PC-3 (cell line): ENCODE data around the gene TGIF2. TPM values are rescaled to one million over a fixed set of nuclear protein-coding genes. Genes with fewer than 3 reads are reported as not detected.

Experiments used
- ATAC-seq: fragments of 200-7000 bp; cut with Tn5 transposase; 2 replicates; pipeline ENCODE4 v1.9.1; 2020; ENCODE audit warnings: mild to moderate bottlenecking, moderate library complexity
- BruUV-seq: library from RNA; stranded (reverse); fragments of 400-500 nt; replicated peaks from 2 replicates; lab custom pipeline; 2021; lab: Mats Ljungman, UMichigan
- CTCF ChIA-PET: fragments of 300-600 bp; sonication (Branson Sonifier 250); formaldehyde crosslinking; loops from one replicate; lab custom pipeline; 2022; ENCODE audit warnings: antibody characterized with exemption; lab: Charles Lee
- POLR2A ChIA-PET: fragments of 300-600 bp; sonication (Branson Sonifier 250); formaldehyde crosslinking; loops from one replicate; lab custom pipeline; 2022; ENCODE audit warnings: antibody characterized with exemption; ENCODE audit not compliant: unreplicated experiment; lab: Charles Lee
- DNase-seq: peaks from one replicate; pipeline ENCODE4 v3.0.0-alpha.2; 2015
- H2AFZ ChIP-seq: fragments of 300-600 bp; sonication (generic); 2 replicates; pipeline ENCODE4 v1.6.0; 2016; ENCODE audit warnings: antibody characterized with exemption, low read length
- H3F3A ChIP-seq: fragments of 300-600 bp; sonication (generic); one replicate; pipeline ENCODE4 v1.6.0; 2017; ENCODE audit warnings: antibody characterized with exemption, low read length, control low read depth, mild to moderate bottlenecking; ENCODE audit not compliant: unreplicated experiment
- H3K27ac ChIP-seq: fragments of 300-600 bp; sonication (generic); 2 replicates; pipeline ENCODE4 v1.5.1; 2016; ENCODE audit warnings: mild to moderate bottlenecking, low read length
- H3K27me3 ChIP-seq: fragments of 300-600 bp; sonication (generic); 2 replicates; pipeline ENCODE4 v1.6.1; 2016; ENCODE audit warnings: low read length, mixed read lengths
- H3K36me3 ChIP-seq: fragments of 300-600 bp; sonication (generic); 2 replicates; pipeline ENCODE4 v1.6.1; 2016; ENCODE audit warnings: low read depth, mixed run types, low read length, mixed read lengths
- H3K4me1 ChIP-seq: fragments of 300-600 bp; sonication (generic); 2 replicates; pipeline ENCODE4 v1.5.1; 2016; ENCODE audit warnings: low read length; ENCODE audit not compliant: insufficient read depth
- H3K4me2 ChIP-seq: fragments of 300-600 bp; sonication (generic); 2 replicates; pipeline ENCODE4 v1.6.0; 2016; ENCODE audit warnings: low read length
- H3K4me3 ChIP-seq: fragments of 300-600 bp; sonication (generic); 2 replicates; pipeline ENCODE4 v1.5.1; 2016; ENCODE audit warnings: mild to moderate bottlenecking, low read length, mixed read lengths
- H3K79me2 ChIP-seq: fragments of 300-600 bp; sonication (generic); 2 replicates; pipeline ENCODE4 v1.6.1; 2017; ENCODE audit warnings: low read length, mixed read lengths
- H3K9ac ChIP-seq: fragments of 300-600 bp; sonication (generic); 2 replicates; pipeline ENCODE4 v1.6.0; 2016; ENCODE audit warnings: mild to moderate bottlenecking, low read length
- H3K9me2 ChIP-seq: fragments of 300-600 bp; sonication (generic); replicated peaks from 2 replicates; pipeline ENCODE4 v1.6.1; 2016; ENCODE audit warnings: mixed run types, low read length, mixed read lengths
- H3K9me3 ChIP-seq: fragments of 300-600 bp; sonication (generic); 2 replicates; pipeline ENCODE4 v1.6.1; 2016; ENCODE audit warnings: low read length, mixed read lengths
- H4K20me1 ChIP-seq: fragments of 300-600 bp; sonication (generic); 2 replicates; pipeline ENCODE4 v1.6.1; 2016; ENCODE audit warnings: low read length, mixed read lengths
- CTCF ChIP-seq: fragments of 300-600 bp; sonication (generic); conservative IDR thresholded peaks from 2 replicates; pipeline ENCODE4 v1.5.1; 2017; ENCODE audit warnings: antibody characterized with exemption, low read depth, mild to moderate bottlenecking, low read length
- EZH2 ChIP-seq: fragments of 300-600 bp; sonication (generic); IDR thresholded peaks from one replicate; pipeline ENCODE4 v1.6.1; 2017; ENCODE audit warnings: antibody characterized with exemption, mild to moderate bottlenecking, low read length; ENCODE audit not compliant: unreplicated experiment
- EZH2phosphoT487 ChIP-seq: fragments of 300-600 bp; sonication (generic); IDR thresholded peaks from 2 replicates; pipeline ENCODE4 v1.6.1; 2018; ENCODE audit warnings: mild to moderate bottlenecking, antibody characterized with exemption, low read length, borderline replicate concordance
- intact Hi-C: fragments of 100-400 bp; cut with micrococcal nuclease; formaldehyde crosslinking; loops from 2 replicates; pipeline ENCODE4 v1.9.0; 2023
- total RNA-seq: library from RNA; depleted of rRNA; stranded (reverse); fragments of >200 nt; gene quantifications from 2 replicates; pipeline ENCODE4 v1.2.3, GENCODE V29; 2014

TGIF2 gene
- total RNA-seq, 1 experiment from 2014 or later, result 15.2 TPM

DNA sequence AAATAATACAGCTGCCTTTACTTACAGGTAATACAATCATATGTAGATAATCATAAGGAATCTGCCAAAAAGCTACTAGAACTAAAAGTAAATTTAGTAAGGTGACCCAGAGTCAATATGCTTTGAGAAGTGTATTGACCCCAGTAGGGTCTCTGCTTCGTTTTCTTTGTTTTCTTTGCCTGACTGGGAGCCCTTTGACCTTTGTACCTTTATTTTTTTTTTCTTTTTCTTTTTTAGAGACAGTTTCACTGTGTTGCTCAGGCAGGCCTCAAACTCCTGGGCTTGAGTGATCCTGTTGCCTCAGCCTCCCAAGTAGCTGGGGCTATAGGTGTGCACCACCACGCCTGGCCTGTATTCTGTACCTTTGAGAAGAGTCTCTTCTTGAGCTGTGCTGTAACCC lies 50.0 kb downstream of the TGIF2 start:
- no peak overlapping the region for H3K4me2 ChIP-seq
- H3K9me2 ChIP-seq, result no peaks in the 10 kb centered on the region
- ChIA-PET CTCF (no interaction called here), POLR2A (no interaction called here)
- ATAC-seq (no peak), DNase-seq (no peak)
- H3K9ac ChIP-seq, result no peak overlapping the region
- no peaks in the 10 kb centered on the region for H3K27me3 ChIP-seq
- H2AFZ ChIP-seq, result no peak overlapping the region
- no peaks in the 10 kb centered on the region for H3K9me3 ChIP-seq
- no TSS peak for BruUV-seq
- H3K4me3 ChIP-seq, result no peak overlapping the region
- no peaks in the 10 kb centered on the region for H3K79me2 ChIP-seq
- TF ChIP-seq EZH2 (no peak), EZH2phosphoT487 (no peak), CTCF (no peak)
- H3K4me1 ChIP-seq, result no peaks in the 10 kb centered on the region
- intact Hi-C loops, result no loop called here
- H4K20me1 ChIP-seq, result no peaks in the 10 kb centered on the region
- H3K36me3 ChIP-seq, result no peaks in the 10 kb centered on the region
- H3F3A ChIP-seq, result no peaks in the 10 kb centered on the region
- no peak overlapping the region for H3K27ac ChIP-seq

DNA sequence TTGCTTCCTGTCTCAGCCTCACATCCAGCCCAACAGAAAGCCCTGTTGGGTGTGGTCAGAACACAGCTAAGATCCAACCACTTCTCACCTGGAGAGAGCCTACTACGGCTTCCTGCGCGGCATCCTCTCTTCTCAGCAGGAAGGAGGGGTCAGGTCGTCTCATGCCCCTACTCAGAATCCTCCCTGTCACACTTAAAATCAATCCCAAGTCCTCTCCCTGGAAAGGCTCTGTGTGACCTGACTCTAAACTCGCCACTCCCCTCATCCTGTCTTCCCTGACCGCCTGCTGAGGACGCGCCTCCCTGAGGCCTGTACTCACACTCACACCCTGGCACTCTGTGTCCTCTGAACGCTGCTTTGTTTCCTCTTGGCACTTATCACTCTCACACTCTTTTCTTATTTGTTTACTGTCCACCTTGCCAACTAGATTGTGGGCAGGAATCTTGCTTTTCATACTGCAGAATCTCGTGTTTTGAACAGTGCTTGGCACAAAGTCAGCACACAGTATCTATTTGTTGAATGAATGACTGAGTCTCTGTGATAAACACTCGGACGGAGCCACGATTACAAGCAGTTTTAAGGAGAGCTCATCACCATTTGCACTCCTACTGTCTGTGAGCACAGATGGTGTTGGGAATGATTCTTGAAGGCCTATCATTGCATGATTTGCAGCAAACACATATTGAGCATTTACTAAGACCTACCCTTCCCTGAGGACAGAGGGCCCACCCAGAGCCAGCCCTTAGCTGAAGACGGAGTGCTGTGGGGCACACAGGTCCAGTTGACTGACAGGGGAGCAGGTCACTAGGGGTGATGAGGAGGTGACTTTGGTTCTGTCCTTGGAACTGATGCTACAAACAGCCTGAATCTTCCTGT lies 50.9 kb downstream of the TGIF2 start:
- Histone ChIP-seq H3K4me2 (no peak overlapping the region), H3K9ac (no peak overlapping the region), H3K9me2 (no peaks in the 10 kb centered on the region), H3K27me3 (no peaks in the 10 kb centered on the region), H3K4me3 (no peak overlapping the region), H3K4me1 (no peaks in the 10 kb centered on the region), H3K79me2 (no peaks in the 10 kb centered on the region), H4K20me1 (no peaks in the 10 kb centered on the region), H2AFZ (no peak overlapping the region), H3K9me3 (no peaks in the 10 kb centered on the region), H3F3A (no peaks in the 10 kb centered on the region), H3K27ac (no peak overlapping the region), H3K36me3 (no peaks in the 10 kb centered on the region)
- ChIA-PET POLR2A (no interaction called here), CTCF (interaction anchor here (0.7 kb wide), 1 partner anchor 111 kb away, joined by 7 read pairs; no protein-coding TSS in a partner anchor)
- no TSS peak for BruUV-seq
- ATAC-seq (peak; percentile 57; the same call in 1 of the 2 replicates), DNase-seq (no peak)
- intact Hi-C loops, result no loop called here
- no peak for TF ChIP-seq EZH2phosphoT487
- TF ChIP-seq CTCF, result no peak
- no peak for TF ChIP-seq EZH2

DNA sequence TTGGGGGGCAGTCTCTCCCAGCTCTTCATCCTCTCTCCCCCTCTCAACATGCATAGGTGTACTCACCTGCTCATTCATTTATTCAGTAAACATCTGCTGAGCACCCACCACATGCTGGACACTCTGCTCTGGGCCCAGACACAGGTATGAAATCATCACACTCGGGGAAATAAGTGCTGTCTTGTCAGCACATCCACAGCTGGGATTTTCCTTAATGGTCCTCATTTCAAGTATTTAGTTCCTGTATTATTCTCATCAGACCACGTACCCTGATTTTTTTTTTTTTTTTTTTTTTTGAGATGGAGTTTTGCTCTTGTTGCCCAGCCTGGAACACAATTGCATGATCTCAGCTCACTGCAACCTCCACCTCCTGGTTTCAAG lies 51.5 kb downstream of the TGIF2 start:
- no TSS peak for BruUV-seq
- Histone ChIP-seq H3K4me3 (no peak overlapping the region), H3K9me2 (no peaks in the 10 kb centered on the region), H2AFZ (no peak overlapping the region), H3K4me1 (no peaks in the 10 kb centered on the region), H3K36me3 (no peaks in the 10 kb centered on the region), H3K9ac (no peak overlapping the region), H3K9me3 (no peaks in the 10 kb centered on the region), H3F3A (no peaks in the 10 kb centered on the region), H3K79me2 (no peaks in the 10 kb centered on the region), H3K4me2 (no peak overlapping the region), H4K20me1 (no peaks in the 10 kb centered on the region), H3K27ac (no peak overlapping the region), H3K27me3 (no peaks in the 10 kb centered on the region)
- DNase-seq (no peak), ATAC-seq (no peak)
- ChIA-PET CTCF (interaction anchor here (0.7 kb wide), 1 partner anchor 111 kb away, joined by 7 read pairs; no protein-coding TSS in a partner anchor), POLR2A (no interaction called here)
- TF ChIP-seq CTCF (no peak), EZH2 (no peak), EZH2phosphoT487 (no peak)
- intact Hi-C loops, result no loop called here
